ENCODE data around the gene TENT5C. TPM values are rescaled to one million over a fixed set of nuclear protein-coding genes. Genes with fewer than 3 reads are reported as not detected.

The TENT5C gene
- total and polyA plus RNA-seq, 9 of the 15 experiments (the other 6 are each of a cell fraction or from before 2014, with no cell fraction given): 1.8 to 7.7 (median 4.0) TPM

DNA sequence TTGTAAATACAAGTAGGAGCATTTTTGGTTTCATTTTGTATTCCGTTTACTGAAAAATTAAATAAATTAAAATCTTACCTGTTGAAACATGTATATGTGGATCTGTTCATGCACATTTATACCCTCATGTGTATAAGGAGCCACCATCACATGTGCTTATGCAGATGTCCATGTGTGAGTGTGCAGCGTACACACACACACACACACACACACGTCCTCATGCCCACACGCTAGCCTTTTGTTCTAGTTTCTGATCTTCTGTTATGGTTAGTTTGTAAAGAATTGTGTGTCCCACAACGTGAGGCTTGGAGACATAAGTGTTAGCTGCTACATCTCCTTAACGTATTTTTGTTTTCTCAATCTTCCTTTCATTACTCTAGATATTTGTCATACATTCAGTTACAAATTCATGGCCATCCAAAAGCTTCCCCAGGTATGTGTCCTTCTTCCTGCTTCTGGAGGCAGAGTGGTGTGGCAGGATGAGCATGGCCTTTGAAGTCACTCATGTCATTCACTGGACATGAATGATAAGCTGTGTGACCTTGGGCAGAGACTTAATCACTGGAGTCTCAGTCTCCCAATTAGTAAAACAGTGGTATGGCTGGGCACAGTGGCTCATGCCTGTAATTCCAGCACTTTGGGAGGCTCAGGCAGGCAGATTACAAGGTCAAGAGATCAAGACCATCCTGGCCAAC, 54.6 kb downstream of the TENT5C start (continued):
- TF ChIP-seq, protein P1, sequence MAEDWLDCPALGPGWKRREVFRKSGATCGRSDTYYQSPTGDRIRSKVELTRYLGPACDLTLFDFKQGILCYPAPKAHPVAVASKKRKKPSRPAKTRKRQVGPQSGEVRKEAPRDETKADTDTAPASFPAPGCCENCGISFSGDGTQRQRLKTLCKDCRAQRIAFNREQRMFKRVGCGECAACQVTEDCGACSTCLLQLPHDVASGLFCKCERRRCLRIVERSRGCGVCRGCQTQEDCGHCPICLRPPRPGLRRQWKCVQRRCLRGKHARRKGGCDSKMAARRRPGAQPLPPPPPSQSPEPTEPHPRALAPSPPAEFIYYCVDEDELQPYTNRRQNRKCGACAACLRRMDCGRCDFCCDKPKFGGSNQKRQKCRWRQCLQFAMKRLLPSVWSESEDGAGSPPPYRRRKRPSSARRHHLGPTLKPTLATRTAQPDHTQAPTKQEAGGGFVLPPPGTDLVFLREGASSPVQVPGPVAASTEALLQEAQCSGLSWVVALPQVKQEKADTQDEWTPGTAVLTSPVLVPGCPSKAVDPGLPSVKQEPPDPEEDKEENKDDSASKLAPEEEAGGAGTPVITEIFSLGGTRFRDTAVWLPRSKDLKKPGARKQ (CRISPR knock-in tag; IDR thresholded peaks at IDR 0.05): no peak
- TF ChIP-seq NFYB (IDR thresholded peaks at IDR 0.05; ENCODE audit: extremely low read depth, insufficient read length) (no peak), ZNF41 (CRISPR knock-in tag; conservative IDR thresholded peaks at IDR 0.05) (no peak), RBM34 (IDR thresholded peaks at IDR 0.05; ENCODE audit: borderline replicate concordance, insufficient read depth, low read length) (no peak), ZNF121 (CRISPR knock-in tag; conservative IDR thresholded peaks at IDR 0.05) (no peak), U2AF1 (optimal IDR thresholded peaks at IDR 0.05; ENCODE audit: low read depth, low read length) (no peak), ADNP (tag; IDR thresholded peaks at IDR 0.05) (peak; percentile 34; the same call in 1 of the 2 replicates), ARID1B (IDR thresholded peaks at IDR 0.05) (peak; percentile 24; the same call in 1 of the 2 replicates), KAT8 (IDR thresholded peaks at IDR 0.05; ENCODE audit: low read depth) (no peak), TAL1 (IDR thresholded peaks at IDR 0.05) (no peak; the same call in 1 of the 2 replicates), EP300 (IDR thresholded peaks at IDR 0.05; ENCODE audit: low read length) (no peak), MEIS2 (IDR thresholded peaks at IDR 0.05; ENCODE audit: partially characterized antibody) (peak; percentile 39), ZNF174 (CRISPR knock-in tag; IDR thresholded peaks at IDR 0.05) (no peak), KDM1A (IDR thresholded peaks at IDR 0.05) (no peak; a peak in 1 of 4 replicates), MAZ (CRISPR knock-in tag; conservative IDR thresholded peaks at IDR 0.05 in 1 of 2, IDR thresholded peaks at IDR 0.05 in 1 of 2) (no peak), SMAD4 (CRISPR knock-in tag; conservative IDR thresholded peaks at IDR 0.05) (no peak), ELF2 (CRISPR knock-in tag; IDR thresholded peaks at IDR 0.05) (no peak), ZC3H11A (IDR thresholded peaks at IDR 0.05; ENCODE audit: low read depth, low read length) (no peak), HDGF (IDR thresholded peaks at IDR 0.05) (no peak)
- TF ChIP-seq, protein P2, sequence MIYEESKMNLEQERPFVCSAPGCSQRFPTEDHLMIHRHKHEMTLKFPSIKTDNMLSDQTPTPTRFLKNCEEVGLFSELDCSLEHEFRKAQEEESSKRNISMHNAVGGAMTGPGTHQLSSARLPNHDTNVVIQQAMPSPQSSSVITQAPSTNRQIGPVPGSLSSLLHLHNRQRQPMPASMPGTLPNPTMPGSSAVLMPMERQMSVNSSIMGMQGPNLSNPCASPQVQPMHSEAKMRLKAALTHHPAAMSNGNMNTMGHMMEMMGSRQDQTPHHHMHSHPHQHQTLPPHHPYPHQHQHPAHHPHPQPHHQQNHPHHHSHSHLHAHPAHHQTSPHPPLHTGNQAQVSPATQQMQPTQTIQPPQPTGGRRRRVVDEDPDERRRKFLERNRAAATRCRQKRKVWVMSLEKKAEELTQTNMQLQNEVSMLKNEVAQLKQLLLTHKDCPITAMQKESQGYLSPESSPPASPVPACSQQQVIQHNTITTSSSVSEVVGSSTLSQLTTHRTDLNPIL (CRISPR knock-in tag; IDR thresholded peaks at IDR 0.05): no peak
- TF ChIP-seq, protein P3, sequence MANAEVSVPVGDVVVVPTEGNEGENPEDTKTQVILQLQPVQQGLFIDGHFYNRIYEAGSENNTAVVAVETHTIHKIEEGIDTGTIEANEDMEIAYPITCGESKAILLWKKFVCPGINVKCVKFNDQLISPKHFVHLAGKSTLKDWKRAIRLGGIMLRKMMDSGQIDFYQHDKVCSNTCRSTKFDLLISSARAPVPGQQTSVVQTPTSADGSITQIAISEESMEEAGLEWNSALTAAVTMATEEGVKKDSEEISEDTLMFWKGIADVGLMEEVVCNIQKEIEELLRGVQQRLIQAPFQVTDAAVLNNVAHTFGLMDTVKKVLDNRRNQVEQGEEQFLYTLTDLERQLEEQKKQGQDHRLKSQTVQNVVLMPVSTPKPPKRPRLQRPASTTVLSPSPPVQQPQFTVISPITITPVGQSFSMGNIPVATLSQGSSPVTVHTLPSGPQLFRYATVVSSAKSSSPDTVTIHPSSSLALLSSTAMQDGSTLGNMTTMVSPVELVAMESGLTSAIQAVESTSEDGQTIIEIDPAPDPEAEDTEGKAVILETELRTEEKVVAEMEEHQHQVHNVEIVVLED (CRISPR knock-in tag; IDR thresholded peaks at IDR 0.05): no peak
- TF ChIP-seq, protein P4, sequence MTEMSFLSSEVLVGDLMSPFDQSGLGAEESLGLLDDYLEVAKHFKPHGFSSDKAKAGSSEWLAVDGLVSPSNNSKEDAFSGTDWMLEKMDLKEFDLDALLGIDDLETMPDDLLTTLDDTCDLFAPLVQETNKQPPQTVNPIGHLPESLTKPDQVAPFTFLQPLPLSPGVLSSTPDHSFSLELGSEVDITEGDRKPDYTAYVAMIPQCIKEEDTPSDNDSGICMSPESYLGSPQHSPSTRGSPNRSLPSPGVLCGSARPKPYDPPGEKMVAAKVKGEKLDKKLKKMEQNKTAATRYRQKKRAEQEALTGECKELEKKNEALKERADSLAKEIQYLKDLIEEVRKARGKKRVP (CRISPR knock-in tag; IDR thresholded peaks at IDR 0.05): no peak
- TF ChIP-seq, protein P5, sequence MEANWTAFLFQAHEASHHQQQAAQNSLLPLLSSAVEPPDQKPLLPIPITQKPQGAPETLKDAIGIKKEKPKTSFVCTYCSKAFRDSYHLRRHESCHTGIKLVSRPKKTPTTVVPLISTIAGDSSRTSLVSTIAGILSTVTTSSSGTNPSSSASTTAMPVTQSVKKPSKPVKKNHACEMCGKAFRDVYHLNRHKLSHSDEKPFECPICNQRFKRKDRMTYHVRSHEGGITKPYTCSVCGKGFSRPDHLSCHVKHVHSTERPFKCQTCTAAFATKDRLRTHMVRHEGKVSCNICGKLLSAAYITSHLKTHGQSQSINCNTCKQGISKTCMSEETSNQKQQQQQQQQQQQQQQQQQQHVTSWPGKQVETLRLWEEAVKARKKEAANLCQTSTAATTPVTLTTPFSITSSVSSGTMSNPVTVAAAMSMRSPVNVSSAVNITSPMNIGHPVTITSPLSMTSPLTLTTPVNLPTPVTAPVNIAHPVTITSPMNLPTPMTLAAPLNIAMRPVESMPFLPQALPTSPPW (CRISPR knock-in tag; IDR thresholded peaks at IDR 0.05): no peak

All from K562 (cell line).